ENCODE data around the gene AKAP11.

Gene AKAP11

GRCh38 chr13:42232671-42233070, 39.3 kb upstream of the AKAP11 start:
- DNase-seq (ENCODE audit: extremely low read depth, low read depth): no peak
- no peak for TF ChIP-seq CTCF (IDR thresholded peaks at IDR 0.05; ENCODE audit: low read depth, low read length, missing control alignments)
- H3K4me3 ChIP-seq (replicated peaks; ENCODE audit: low read depth, low read length): no peak overlapping the region

- no peak for TF ChIP-seq CTCF (IDR thresholded peaks at IDR 0.05; ENCODE audit: low read depth, low read length, missing control alignments)
- H3K4me3 ChIP-seq (replicated peaks; ENCODE audit: low read depth, low read length): no peak overlapping the region
- DNase-seq (ENCODE audit: extremely low read depth, low read depth): no peak
Observed at GRCh38 chr13:42233726-42234125, 38.2 kb upstream of the AKAP11 start.

GRCh38 chr13:42239161-42239560, 32.8 kb upstream of the AKAP11 start:
- no peak for TF ChIP-seq CTCF (IDR thresholded peaks at IDR 0.05; ENCODE audit: low read depth, low read length, missing control alignments)
- no peak overlapping the region for H3K4me3 ChIP-seq (replicated peaks; ENCODE audit: low read depth, low read length)
- DNase-seq (ENCODE audit: extremely low read depth, low read depth): no peak

DNA sequence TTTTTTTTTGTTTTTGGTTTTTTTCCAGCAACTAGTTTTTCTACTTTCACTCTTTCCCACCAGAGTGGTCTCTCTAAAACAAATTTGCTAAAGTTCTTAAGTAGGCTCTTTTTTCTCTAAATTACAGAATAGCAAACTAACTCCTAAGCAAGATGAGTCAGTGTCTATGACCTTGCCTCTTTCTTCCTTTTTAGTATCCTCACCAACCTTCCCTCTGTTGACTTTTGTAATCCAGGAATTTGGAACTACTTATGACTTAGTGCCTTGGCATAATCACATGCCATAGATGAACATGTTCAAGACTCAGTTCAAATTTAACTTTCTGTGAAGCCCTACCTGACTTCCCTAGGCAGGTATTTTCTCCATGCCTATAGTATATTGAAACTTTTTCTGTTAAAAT, 32.3 kb upstream of the AKAP11 start:
- H3K4me3 ChIP-seq (replicated peaks; ENCODE audit: low read depth, low read length): no peak overlapping the region
- no peak for TF ChIP-seq CTCF (IDR thresholded peaks at IDR 0.05; ENCODE audit: low read depth, low read length, missing control alignments)
- no peak for DNase-seq (ENCODE audit: extremely low read depth, low read depth)

DNA sequence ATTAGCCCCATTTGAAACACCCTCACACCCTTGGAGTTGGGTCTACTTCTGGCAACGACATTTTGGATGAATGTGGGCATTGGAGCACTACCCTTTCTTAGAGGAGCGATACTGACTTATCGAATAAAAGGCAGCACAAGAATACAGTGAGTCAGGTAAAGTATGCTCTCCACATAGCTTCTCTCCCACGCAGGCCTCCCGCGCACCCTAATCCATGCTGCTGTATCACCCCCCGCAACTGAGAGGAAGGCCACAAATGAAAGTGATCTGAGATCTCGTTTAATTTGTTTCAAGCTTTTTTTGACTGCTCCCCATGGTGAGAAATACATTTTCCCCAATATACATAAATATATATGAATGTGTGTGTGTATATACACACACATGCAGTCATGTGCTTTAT, 25.4 kb upstream of the AKAP11 start:
- TF ChIP-seq CTCF (IDR thresholded peaks at IDR 0.05; ENCODE audit: low read depth, low read length, missing control alignments): no peak
- DNase-seq (ENCODE audit: extremely low read depth, low read depth): no peak
- no peak overlapping the region for H3K4me3 ChIP-seq (replicated peaks; ENCODE audit: low read depth, low read length)

GRCh38 chr13:42247883-42248282, 24.1 kb upstream of the AKAP11 start:
- TF ChIP-seq CTCF (IDR thresholded peaks at IDR 0.05; ENCODE audit: low read depth, low read length, missing control alignments): no peak
- no peak for DNase-seq (ENCODE audit: extremely low read depth, low read depth)
- no peak overlapping the region for H3K4me3 ChIP-seq (replicated peaks; ENCODE audit: low read depth, low read length)

GRCh38 chr13:42255886-42256285, 16.1 kb upstream of the AKAP11 start:
- no peak for TF ChIP-seq CTCF (IDR thresholded peaks at IDR 0.05; ENCODE audit: low read depth, low read length, missing control alignments)
- DNase-seq (ENCODE audit: extremely low read depth, low read depth): no peak
- no peak overlapping the region for H3K4me3 ChIP-seq (replicated peaks; ENCODE audit: low read depth, low read length)
